ENCODE results near the gene PLXNA4.

The PLXNA4 gene

DNA sequence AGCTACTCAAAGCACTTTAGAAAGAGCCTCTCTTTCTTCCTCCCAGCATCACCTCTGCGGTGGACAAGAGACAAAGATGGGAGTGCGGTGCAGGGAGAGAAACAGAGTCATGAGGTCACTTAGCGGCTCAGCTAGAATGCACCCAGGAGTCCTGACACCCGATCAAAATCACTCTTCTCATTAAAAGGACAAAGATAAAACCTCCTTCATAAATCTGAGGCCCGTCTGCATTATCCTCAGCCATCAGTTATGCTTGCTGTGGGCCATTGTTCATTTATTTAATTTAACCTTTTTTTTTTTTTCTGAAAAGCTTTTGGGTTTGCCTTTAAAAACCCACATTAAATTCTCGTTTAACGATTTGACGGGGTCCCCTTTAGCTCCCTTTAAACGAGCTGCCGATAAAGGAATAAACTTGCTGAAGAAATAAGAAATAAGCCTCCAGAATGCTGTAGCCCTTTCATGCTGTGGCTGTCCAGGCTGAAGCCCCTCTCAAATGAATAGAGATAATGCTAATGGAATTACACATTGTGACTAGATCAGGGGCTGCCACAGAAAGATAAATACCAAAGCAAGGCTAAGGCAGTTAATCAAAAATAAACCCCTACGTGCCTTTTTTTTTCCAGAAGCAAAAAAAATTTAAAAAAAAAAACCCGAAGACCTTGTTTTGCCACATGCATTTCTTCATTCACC is 16.1 kb upstream of the PLXNA4 start:
- FAIRE-seq = no peak

DNA sequence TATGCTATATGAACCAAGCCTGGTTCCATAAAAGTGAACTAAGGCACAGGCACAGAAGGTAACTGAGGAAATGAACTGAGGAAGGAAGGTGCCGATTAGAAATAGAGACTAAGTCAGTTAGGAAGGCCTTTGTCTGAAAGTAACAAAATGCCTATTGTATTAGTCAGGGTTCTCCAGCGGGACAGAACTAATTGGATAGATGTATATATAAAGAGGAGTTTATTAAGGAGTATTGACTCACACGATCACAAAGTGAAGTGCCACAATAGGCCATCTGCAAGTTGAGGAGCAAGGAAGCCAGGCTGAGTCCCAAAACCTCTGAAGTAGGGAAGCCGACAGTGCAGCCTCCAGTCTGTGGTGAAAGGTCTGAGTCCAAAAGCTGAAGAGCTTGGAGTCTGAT is 13.9 kb upstream of the PLXNA4 start:
- no peak for FAIRE-seq

DNA sequence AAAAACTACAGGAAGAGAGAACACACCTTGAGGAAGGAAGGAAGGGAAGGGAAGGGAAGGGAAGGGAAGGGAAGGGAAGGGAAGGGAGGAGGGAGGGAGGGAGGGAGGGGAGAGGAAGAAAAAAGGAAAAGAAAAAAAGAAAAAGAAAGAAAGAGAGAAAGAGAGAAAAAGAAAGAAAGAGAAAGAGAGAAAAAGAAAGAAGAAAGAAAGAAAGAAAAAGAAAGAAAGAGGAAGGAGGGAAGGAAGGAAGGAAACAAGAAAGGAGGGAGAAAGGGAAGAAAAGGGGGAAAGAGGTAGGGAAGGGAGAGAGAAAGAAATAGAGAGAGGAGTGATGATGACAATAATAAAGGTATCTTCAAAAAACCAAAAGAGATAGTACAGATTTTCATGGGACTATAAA is 12.3 kb upstream of the PLXNA4 start:
- FAIRE-seq = no peak

DNA sequence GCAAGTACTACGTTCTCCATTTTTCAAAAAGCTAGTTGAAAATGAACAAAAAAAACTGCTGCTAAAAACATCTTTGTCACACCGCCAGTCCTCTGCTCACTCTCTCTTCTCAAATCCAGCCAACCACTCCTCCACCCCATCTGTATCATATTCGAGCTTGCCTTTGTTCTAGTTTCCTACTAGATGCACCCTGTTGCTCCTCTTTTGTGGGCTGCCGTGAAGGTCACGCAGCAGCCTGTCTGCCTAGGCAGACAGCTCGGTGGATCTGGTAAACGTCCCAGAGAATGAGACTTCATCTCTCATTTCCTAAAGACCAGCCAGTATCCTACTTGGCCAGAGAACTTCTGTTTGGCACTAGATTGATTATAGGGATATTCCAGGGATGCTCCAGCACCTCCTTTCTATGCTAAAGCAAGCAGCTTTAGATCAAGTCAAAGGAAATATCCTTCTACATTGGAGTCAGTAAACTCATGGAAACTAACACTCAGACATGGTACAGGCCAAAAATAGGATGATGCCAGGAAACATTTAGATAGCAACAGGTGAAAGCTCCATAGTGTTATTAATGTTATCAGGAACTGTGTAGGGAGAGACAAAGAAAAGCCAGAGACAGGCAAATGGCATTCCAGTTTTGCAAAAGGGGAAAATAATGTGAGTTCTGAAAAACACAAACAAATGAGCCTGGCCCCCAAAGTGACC is 8.7 kb upstream of the PLXNA4 start:
- no peak for FAIRE-seq

DNA sequence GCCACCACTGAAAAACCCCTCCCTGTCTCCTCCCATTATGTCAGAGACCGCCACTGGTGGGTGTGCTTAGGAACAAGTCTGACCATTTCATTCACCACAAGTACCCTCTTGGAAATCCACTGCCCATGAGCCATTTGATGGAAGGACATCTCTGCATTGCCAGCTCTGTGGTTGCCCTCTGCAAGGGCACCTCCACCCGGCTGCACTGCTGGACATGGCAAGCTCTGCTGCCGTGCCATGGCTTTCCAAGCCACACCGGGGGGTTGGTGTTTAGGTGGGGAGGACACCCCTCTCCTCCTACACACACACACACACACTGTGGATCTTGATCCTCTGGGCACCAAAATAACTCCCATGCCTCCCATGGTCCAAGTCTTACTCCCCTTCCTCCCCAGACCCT is 5.2 kb upstream of the PLXNA4 start:
- no peak for FAIRE-seq

DNA sequence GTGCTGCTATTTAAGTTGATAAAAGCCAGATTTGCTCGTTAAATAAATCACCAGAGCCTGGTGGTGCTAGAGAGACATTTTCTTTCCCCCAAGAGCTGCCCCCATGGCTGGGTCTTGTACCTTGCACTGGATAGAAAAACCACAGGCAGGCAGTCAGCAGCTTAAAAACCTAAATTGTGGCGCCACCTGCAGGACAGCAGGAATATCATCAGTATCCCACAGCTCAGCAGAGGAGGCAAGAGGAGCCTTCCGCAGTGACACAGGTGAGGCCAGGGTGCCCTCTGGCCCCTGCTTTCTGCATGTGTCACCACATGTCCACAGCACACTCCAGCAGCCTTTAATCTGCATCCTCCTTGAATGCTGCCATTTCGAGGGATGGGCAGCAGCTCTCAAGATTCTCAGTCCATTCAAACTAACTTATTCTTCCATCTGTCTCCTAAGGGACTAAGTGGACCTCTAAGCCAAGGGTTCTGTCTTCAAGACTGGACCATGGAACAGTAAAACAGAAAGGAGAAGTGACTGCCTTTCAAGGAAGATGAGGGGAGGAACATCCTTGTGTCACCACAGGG is 4.5 kb upstream of the PLXNA4 start:
- FAIRE-seq = no peak

DNA sequence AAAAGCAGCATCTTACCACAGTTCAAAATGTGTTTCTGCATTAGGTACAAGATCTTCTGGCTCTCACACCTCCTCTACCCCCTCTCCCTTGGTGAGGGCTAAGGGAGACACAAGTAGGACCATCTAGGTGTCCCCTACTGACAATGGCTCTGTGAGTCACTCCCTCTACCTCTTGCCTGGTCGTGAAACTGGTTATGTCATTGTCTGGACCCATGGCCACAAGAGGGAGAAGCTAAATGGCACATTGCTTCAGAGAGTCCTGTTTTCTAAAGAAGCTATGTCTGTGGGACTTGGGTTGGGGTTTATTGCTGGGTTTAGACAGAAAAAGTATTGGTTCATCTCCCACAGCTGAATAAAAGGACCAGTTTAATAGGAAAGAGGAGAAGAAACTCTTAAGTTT is 4.0 kb upstream of the PLXNA4 start:
- no peak for FAIRE-seq

DNA sequence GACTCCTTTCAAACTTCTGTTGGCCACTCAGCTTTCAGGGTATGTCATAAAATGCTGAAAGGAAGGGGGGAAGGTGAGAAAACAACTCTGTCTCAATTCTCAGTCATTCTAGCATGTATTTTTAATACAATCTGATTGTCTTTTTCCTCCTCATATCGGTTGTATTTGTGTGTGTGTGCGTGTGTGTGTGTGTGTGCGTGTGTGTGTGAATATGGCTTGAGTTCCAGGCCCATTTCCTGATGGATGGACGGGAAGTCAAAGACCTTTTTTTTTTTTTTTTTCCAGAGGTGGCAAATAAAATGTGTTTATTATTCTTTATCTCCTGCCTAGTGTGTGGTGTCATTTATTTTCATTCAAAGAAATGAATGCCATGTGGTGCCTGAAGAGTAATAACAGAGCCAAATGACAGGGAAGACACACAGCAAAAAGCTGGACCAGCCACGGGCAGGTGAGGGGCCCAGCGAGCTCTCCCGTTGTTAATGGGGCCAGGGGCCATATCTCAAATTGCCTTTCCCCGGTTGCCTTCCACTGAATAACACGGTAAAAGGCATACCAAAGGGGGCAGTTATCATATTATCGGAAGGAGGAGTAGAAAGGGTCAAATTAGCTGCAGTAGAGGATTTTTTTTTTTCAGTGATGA is 3.1 kb upstream of the PLXNA4 start:
- no peak for FAIRE-seq

DNA sequence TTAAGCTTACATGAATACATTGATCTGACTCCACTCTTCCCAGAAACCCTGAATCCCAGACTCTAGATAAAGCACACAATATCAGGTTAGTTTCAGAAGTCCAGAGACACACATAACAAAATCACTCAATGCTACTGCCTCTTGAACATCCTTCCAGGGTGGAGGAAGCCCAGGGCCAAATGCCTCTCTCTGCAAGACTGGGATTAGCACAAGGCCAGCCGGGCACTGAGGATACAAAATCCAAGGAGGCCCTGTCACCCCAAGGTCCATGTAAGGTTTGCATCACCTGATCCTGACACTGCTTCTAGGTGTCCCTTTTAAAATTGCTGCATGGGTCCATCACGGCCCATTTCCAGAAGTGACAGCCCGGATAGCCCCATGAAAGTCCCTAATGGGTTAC is 2.6 kb upstream of the PLXNA4 start:
- no peak for FAIRE-seq

DNA sequence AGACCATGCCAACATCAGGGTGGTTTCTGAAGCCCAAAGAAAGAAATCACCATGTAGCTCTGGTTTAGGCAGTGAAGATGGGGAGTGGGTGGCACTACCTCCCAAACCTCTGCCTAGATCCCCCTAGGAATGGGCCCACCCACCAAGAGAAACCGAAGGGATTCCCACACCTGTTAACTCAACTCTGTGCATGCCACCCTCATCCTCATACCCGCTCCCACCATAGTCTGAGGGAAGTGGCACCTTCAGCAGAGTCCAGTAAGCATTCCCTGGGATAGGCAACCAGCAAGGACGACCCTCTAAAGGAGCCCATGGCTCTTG is 1.7 kb upstream of the PLXNA4 start:
- no peak for FAIRE-seq

DNA sequence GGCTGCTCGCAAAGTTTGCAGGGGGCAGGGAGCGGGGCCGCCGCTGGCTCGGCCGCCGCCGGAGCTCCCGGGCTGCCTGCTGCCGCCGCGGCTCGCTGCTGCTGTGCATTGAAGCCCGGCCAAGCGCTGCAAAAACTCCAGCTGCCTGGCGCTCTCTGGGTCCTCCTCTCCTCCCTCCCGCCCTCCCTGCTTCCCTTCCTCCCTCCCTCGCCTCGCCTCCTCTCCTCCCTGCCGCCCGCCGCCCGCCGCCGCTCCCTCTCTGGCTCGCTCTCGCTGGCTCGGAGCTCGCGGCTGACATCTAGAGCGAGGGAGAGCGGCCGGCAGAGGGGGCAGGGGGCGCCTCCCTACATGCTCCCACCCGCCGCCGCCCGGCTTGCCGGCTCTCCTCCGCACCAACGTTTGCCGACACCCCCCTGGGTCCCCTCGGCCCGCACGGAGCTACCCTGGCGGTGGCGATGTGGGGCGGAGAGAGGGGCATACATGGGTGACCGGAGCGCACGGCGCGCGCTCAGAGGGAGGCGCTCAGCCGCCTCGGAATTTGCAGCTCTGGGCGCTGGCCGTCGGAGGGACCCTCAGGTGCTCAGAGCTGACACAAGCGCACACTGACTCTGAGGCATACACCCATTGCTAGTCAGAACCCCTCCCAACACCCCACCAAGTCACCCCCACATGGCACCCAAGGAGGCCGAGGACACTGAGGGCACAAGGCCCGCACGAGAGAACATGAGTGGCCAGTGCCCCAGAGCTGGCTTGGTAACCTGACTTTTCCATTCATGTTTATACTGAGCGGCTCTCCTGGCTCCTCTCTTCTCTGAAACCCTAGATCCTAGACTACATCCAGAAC is 1.2 kb upstream of the PLXNA4 start:
- FAIRE-seq = no peak

DNA sequence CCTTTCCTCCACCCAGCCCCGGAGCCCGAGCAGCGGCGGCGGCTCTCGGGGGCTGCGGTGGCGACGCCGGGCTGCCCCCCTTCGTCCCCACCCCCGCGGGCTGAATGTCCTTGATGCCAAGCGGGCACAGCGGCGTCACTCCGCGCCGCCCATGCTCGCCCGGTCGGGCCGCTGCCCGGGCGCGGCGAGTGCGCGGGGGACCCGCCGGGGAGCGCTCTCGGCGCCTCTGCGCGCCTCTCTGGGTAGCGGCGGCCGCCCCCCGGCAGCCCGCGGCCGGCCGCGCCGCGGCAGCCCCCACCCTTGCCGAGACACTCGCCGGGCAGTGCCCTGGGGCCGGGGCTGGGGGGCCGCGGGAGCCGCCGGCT is 433 bp upstream of the PLXNA4 start:
- no peak for FAIRE-seq

DNA sequence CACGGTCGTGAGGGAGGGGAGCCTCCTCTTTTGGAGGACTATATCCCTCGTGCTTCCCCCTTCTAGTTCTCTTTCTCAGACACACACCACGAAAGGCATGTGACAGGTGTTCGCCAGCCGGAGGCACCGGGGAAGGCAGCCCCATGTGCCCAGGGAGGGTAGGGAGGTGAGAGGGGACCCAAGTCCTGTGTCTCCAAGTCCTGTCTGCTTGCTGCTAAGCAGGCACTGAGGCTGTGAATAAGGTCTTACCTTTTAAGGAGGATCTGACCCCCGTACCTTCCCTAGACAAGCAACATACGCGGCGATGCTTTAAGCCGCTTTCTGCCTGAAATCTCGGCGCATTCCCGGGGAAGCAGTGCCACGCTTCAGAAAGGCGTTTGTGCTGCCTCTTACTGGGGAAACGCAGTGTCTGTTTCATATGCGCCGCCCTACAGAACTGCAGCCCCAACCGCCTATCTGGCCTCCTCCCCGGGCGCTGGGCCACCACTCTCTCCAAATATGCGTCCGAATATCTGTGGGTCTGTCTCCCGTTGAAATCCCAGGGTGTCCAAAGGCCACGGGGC is 770 bp downstream of the PLXNA4 start:
- no peak for FAIRE-seq

DNA sequence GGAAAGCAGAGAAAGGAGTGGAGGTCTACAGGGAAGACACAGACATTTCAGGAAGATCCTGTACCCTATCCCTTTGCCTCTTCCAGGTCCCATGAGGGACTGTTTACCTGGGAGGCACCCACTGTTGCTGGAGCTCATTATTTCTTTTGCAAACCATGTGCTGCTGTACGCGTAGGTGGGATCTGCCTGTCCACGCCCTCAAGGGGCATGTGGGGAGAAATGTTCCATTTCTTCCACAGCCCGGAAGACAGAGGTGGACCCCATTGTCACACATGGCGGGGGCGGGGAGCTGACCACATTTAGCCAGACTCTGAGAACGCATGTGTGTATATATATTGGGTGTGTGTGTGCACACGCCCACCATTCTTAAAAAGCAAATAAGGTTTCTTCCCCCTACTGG is 2.0 kb downstream of the PLXNA4 start:
- FAIRE-seq = no peak

DNA sequence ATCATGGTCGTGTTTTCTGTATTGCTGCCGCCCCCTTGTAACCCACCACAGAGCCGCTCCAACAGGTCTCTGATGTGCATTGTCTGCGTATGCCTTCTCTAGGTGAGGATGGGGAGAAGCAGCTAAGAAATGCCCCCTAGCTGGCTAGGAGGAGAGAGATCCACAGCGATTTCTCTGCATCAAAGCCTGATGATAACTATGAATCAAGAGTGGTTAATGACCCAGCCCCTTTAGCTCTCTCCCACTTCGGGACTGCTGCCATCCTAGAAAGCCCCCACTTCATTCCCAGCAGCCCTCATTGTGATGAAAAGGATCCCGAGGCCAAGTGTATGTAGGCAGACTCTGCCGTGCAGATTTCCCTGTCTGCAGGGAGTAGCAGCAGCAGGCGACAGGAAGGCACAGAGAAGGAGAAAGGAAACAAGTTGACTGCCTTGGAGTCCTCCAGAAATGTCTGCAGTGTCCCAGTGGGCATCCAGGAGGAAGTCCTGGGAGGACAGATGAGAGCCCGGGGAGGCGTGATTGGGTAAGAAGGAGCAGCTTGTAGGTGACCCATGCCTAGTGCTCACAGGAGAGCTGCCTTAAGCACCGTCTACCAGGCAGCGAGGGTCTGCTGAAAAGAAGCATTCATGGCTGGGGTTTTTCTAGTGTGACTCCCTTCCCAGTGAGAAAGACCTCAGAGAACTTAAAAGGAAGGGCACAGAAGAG is 2.9 kb downstream of the PLXNA4 start:
- FAIRE-seq = no peak

DNA sequence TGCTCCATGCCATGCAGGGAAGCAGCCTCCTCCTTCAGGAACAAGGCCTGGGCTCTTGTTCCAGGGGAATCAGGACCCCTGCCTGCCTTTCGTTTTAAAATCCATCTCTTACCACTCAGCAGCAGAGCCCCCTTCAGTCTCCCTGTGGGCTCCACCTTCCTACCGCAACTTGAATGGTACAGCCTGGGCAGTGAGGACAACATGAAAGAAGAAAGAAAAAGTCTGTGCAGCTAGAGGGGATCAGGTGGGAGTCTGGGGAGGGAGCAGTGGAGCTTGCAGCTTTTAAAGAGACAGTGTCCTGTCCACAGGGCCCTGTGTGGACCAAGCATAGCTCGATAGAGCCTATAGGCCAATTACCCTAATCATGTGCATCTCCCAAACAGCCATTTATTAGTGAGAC is 3.7 kb downstream of the PLXNA4 start:
- no peak for FAIRE-seq

DNA sequence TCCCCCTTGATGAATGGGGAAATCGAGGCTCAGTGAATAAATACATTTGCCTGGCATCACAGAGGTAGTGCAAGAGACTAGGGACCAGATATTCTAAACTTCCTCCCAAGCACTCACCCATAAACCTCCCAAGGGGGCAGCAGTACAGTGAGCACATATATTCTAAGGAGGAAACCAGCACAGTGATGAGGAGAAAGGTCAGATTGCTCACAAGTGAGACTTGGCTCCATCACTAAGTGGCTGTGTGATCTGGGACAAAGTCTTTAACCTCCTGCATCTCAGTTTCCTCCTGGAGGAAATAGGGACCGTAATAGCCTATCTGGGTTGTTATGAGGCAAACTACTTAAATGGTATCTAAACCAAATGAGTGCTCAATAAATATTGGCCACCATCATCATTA is 4.3 kb downstream of the PLXNA4 start:
- FAIRE-seq = no peak

DNA sequence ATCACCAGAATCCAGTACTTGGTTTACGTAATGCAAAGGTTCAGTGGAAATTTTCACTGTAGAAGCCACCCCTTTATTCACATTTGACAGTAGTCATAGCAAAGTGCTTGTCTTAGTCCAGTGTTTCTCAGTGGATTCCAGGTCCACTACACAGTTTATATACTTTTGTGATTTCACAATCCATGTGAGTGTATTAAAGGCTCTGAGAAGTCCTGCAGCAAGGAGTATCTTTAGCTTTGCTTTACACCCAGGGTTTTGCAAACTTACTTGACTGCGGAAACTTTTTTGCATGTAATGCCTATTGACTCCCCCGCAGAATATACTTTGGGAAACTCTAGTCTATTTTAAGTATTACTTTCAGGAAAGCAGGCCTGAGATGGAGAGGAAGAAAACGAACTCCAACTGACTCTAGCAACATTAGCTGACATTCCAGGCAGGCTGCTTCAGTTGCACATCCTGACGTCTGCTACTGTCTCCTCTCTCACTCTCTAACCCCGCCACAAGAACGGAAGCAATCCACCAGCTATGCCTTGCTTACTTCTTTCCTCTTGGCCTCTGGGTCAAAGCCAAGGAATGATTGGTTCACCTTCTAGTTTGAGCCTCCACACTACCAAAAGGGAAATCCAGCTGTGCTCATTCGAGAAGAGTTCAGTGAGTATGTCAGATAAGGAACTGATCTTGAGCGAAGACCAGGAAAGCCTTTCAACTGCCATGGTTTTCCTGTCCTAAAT is 6.2 kb downstream of the PLXNA4 start:
- FAIRE-seq = no peak

DNA sequence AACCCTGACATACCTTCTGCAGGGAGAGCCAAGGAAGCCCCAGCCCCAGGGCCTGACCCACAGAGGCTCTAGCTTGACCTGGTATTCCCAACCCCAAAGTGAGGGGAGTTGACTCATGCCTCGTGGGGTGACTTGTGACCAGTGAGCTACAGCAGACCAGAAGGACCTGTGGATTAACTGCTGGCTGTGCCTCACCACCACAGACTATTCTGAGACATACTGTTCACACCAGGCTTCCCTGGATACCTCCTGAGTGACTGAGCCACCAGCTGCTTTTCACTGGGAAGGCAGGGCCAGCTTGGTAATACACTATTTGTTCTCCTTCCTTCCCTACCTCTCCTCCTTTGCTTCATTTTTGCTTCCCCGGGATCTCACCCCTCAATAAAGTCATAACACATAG is 7.3 kb downstream of the PLXNA4 start:
- no peak for FAIRE-seq

DNA sequence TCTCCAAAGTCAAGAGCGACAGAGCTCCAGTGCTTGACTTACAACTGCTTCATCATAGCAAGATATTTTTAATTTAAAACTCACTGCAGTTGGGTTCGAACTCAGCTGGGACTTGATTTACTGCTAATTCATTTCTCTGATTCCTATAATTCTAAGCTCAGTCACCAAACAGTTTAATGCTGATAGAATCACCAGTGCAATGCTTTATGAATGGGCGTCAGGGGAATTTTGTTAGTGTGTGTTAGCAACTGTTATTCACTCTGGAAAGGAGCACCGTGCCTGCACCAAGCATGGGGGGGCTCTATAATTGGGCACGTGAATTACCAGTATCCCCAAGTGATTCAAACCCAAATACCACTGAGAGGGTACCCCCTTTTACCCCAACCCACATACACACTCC is 10.4 kb downstream of the PLXNA4 start:
- FAIRE-seq = no peak

DNA sequence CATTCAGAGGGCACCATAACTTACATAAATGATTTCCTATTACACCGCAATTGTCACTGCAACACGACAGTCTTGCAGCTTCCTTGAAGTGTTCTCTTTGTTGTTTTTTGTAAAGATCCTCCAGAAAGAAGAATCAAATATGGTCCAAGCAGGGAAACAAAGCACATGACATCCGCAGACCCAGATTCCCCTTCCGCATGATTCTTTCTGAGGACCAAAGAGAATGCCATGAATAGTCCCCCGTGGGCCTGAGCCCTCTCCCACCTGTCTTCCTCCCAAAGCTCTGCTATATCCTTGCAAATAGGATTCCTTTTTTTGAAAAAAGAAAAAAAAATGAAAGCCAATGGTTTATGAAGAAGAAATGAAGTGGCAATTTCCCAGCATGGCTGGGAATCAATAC is 10.8 kb downstream of the PLXNA4 start:
- no peak for FAIRE-seq

DNA sequence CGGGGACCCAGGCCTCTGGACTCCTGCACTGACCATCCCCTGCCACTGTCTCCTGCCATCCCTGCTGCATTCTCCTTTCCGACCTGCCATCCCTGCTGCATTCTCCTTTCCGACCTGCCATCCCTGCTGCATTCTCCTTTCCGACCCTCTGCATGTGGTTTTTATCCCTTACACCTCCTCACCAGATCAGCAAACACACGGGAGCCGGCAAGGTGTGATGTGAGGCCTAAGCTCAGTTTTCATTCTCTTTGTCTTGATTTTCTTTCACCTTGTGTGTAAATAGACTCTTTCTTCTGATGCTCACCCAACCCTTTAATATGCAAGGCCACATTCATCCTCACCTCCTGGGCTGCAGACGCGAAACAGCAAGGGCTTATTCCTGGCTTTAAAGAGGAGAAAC is 11.4 kb downstream of the PLXNA4 start:
- no peak for FAIRE-seq
